Measurements from ENCODE around the gene PPM1H.

PPM1H gene

GRCh38 chr12:62955678-62956077 is 20.7 kb upstream of the PPM1H start:
- Histone ChIP-seq H3K27me3 (ENCODE audit: insufficient read depth, low read length, poor library complexity) (no peaks in the 10 kb centered on the region), H3K9ac (ENCODE audit: low read depth, low read length) (no peak overlapping the region), H3K79me2 (ENCODE audit: insufficient read depth, low read length) (no peaks in the 10 kb centered on the region), H3K36me3 (ENCODE audit: insufficient read depth, low read length) (no peaks in the 10 kb centered on the region), H3K4me3 (ENCODE audit: low read depth in 1 of 2, low read length in 2 of 2) (no peak overlapping the region), H3K4me1 (ENCODE audit: insufficient read depth, low read length) (no peaks in the 10 kb centered on the region), H3K27ac (ENCODE audit: low read length) (no peak overlapping the region), H3K4me2 (ENCODE audit: insufficient read depth, low read length) (no peak overlapping the region), H2AFZ (ENCODE audit: low read depth, low read length) (no peak overlapping the region), H4K20me1 (ENCODE audit: insufficient read depth, low read length) (no peaks in the 10 kb centered on the region), H3K9me3 (ENCODE audit: insufficient read depth, low read length, severe bottlenecking) (no peaks in the 10 kb centered on the region)
- no peak for ATAC-seq (ENCODE audit: insufficient read depth, low read depth)
- TF ChIP-seq EZH2 (IDR thresholded peaks at IDR 0.05; ENCODE audit: borderline replicate concordance, low read depth, low read length, severe bottlenecking) (no peak), CTCF (IDR thresholded peaks at IDR 0.05; ENCODE audit: borderline replicate concordance, extremely low read depth, low read length, poor library complexity, severe bottlenecking) (no peak)
- no peak for DNase-seq

GRCh38 chr12:62950317-62950716 is 15.4 kb upstream of the PPM1H start:
- no peak overlapping the region for H3K27ac ChIP-seq (ENCODE audit: low read length)
- no peaks in the 10 kb centered on the region for H4K20me1 ChIP-seq (ENCODE audit: insufficient read depth, low read length)
- no peaks in the 10 kb centered on the region for H3K79me2 ChIP-seq (ENCODE audit: insufficient read depth, low read length)
- H3K9ac ChIP-seq (ENCODE audit: low read depth, low read length) = no peak overlapping the region
- DNase-seq (no peak), ATAC-seq (ENCODE audit: insufficient read depth, low read depth) (no peak)
- no peak for TF ChIP-seq CTCF (IDR thresholded peaks at IDR 0.05; ENCODE audit: borderline replicate concordance, extremely low read depth, low read length, poor library complexity, severe bottlenecking)
- no peak for TF ChIP-seq EZH2 (IDR thresholded peaks at IDR 0.05; ENCODE audit: borderline replicate concordance, low read depth, low read length, severe bottlenecking)
- no peak overlapping the region for H3K4me3 ChIP-seq (ENCODE audit: low read depth in 1 of 2, low read length in 2 of 2)
- H3K9me3 ChIP-seq (ENCODE audit: insufficient read depth, low read length, severe bottlenecking) = no peaks in the 10 kb centered on the region
- H2AFZ ChIP-seq (ENCODE audit: low read depth, low read length) = no peak overlapping the region
- no peaks in the 10 kb centered on the region for H3K4me1 ChIP-seq (ENCODE audit: insufficient read depth, low read length)
- no peaks in the 10 kb centered on the region for H3K27me3 ChIP-seq (ENCODE audit: insufficient read depth, low read length, poor library complexity)
- no peak overlapping the region for H3K4me2 ChIP-seq (ENCODE audit: insufficient read depth, low read length)
- no peaks in the 10 kb centered on the region for H3K36me3 ChIP-seq (ENCODE audit: insufficient read depth, low read length)

GRCh38 chr12:62948123-62948522 is 13.2 kb upstream of the PPM1H start:
- H3K9ac ChIP-seq (ENCODE audit: low read depth, low read length) = no peak overlapping the region
- no peak for ATAC-seq (ENCODE audit: insufficient read depth, low read depth)
- no peaks in the 10 kb centered on the region for H3K4me1 ChIP-seq (ENCODE audit: insufficient read depth, low read length)
- H3K27me3 ChIP-seq (ENCODE audit: insufficient read depth, low read length, poor library complexity) = peaks cover 5% of the 10 kb centered on the region
- H3K4me3 ChIP-seq (ENCODE audit: low read depth in 1 of 2, low read length in 2 of 2) = no peak overlapping the region
- no peaks in the 10 kb centered on the region for H3K79me2 ChIP-seq (ENCODE audit: insufficient read depth, low read length)
- no peaks in the 10 kb centered on the region for H3K9me3 ChIP-seq (ENCODE audit: insufficient read depth, low read length, severe bottlenecking)
- no peak for DNase-seq
- no peaks in the 10 kb centered on the region for H3K36me3 ChIP-seq (ENCODE audit: insufficient read depth, low read length)
- no peak overlapping the region for H2AFZ ChIP-seq (ENCODE audit: low read depth, low read length)
- H3K27ac ChIP-seq (ENCODE audit: low read length) = no peak overlapping the region
- no peak for TF ChIP-seq EZH2 (IDR thresholded peaks at IDR 0.05; ENCODE audit: borderline replicate concordance, low read depth, low read length, severe bottlenecking)
- TF ChIP-seq CTCF (IDR thresholded peaks at IDR 0.05; ENCODE audit: borderline replicate concordance, extremely low read depth, low read length, poor library complexity, severe bottlenecking) = no peak
- H3K4me2 ChIP-seq (ENCODE audit: insufficient read depth, low read length) = no peak overlapping the region
- no peaks in the 10 kb centered on the region for H4K20me1 ChIP-seq (ENCODE audit: insufficient read depth, low read length)

- Histone ChIP-seq H3K4me3 (ENCODE audit: low read depth in 1 of 2, low read length in 2 of 2) (no peak overlapping the region), H3K9me3 (ENCODE audit: insufficient read depth, low read length, severe bottlenecking) (no peaks in the 10 kb centered on the region), H4K20me1 (ENCODE audit: insufficient read depth, low read length) (no peaks in the 10 kb centered on the region), H3K36me3 (ENCODE audit: insufficient read depth, low read length) (no peaks in the 10 kb centered on the region), H3K27me3 (ENCODE audit: insufficient read depth, low read length, poor library complexity) (peaks cover 5% of the 10 kb centered on the region), H3K4me1 (ENCODE audit: insufficient read depth, low read length) (no peaks in the 10 kb centered on the region), H3K79me2 (ENCODE audit: insufficient read depth, low read length) (no peaks in the 10 kb centered on the region), H3K4me2 (ENCODE audit: insufficient read depth, low read length) (no peak overlapping the region), H3K9ac (ENCODE audit: low read depth, low read length) (no peak overlapping the region), H2AFZ (ENCODE audit: low read depth, low read length) (no peak overlapping the region), H3K27ac (ENCODE audit: low read length) (no peak overlapping the region)
- TF ChIP-seq CTCF (IDR thresholded peaks at IDR 0.05; ENCODE audit: borderline replicate concordance, extremely low read depth, low read length, poor library complexity, severe bottlenecking) = no peak
- no peak for TF ChIP-seq EZH2 (IDR thresholded peaks at IDR 0.05; ENCODE audit: borderline replicate concordance, low read depth, low read length, severe bottlenecking)
- DNase-seq (no peak), ATAC-seq (ENCODE audit: insufficient read depth, low read depth) (no peak)
Observed at GRCh38 chr12:62947364-62947763, 12.4 kb upstream of the PPM1H start.
